ENCODE measurements around the gene SAMD3. TPM values are rescaled to one million over a fixed set of nuclear protein-coding genes. Genes with fewer than 3 reads are reported as not detected.

Gene SAMD3
- total RNA-seq, 2 experiments from 2014 or later = 2.7 to 3.3 TPM

DNA sequence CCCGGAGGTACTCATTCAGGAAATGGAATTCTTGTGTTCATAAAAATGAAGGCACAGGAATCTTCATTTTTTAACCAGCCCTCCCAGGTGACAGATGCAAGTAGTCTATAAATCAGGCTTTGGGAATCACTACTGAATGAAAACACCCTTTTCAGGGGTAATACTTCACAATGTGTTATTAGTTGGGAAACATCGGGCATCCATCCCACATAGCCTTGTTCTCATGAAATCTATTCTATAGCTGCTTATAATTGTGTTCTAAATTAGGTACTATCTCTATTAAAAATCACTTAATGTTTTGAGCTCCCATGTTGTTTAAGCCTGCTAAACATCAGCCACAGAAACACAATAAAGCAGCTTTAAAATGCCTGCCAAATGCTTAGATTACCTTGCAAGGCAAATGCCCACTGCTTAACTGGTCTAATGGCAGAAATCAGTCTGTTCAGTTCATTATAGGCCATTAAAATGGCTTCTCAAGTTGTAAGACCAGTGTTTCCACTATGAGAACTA lies 109.5 kb downstream of the SAMD3 start:
- H3K9me3 Mint-ChIP-seq = peaks cover 7% of the 10 kb centered on the region
- no peak for DNase-seq
- no peaks in the 10 kb centered on the region for H3K27me3 Mint-ChIP-seq
- H3K4me3 Mint-ChIP-seq = no peak overlapping the region
- peaks cover 49% of the 10 kb centered on the region for H3K36me3 Mint-ChIP-seq
- H3K4me1 Mint-ChIP-seq = peaks cover 13% of the 10 kb centered on the region
- H3K27ac Mint-ChIP-seq = no peak overlapping the region

DNA sequence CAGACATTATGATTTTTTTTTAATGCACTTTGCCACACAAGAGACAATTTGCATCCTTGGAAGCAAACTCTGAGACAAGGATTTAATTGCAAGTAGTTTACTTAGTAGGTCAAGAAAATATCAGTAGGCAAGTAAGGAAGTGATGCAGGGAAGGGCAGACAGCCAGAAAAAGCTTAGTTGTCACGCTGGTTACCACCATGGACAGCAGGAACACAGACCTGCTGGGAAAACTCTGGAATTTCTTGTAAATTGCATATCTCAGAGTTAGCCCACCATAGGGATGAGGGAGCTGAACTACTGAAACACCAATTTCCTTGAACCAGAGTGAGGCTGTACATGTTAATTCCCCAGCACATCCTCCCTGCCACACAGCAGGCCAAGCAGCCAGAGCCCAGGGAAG lies 111.7 kb downstream of the SAMD3 start:
- Mint-ChIP-seq H3K27me3 (no peaks in the 10 kb centered on the region), H3K36me3 (peaks cover 52% of the 10 kb centered on the region), H3K9me3 (peaks cover 3% of the 10 kb centered on the region), H3K4me1 (peaks cover 18% of the 10 kb centered on the region), H3K4me3 (no peak overlapping the region), H3K27ac (no peak overlapping the region)
- no peak for DNase-seq

DNA sequence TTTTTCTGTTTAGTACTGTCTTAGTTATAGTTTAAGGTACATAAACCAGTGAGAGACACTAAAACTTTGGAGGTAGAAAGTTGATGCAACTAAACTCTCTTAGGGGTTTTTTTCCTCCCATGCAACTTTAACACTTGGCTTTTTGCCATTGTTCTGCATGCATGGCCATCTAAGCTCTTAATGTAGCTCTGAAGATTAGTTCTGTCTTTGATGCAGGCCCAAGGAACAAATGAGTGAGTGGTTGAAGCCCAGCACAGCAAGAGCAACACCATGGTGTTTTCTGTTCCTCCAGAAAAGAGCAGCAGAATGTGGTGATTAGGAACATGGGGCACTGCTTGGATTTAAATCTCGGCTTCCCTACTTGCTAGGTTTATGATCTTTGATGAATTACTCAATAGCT lies 115.0 kb downstream of the SAMD3 start:
- no peak overlapping the region for H3K27ac Mint-ChIP-seq
- peaks cover 3% of the 10 kb centered on the region for H3K9me3 Mint-ChIP-seq
- no peak for DNase-seq
- H3K36me3 Mint-ChIP-seq = peaks cover 48% of the 10 kb centered on the region
- peaks cover 12% of the 10 kb centered on the region for H3K4me1 Mint-ChIP-seq
- no peak overlapping the region for H3K4me3 Mint-ChIP-seq
- no peaks in the 10 kb centered on the region for H3K27me3 Mint-ChIP-seq

DNA sequence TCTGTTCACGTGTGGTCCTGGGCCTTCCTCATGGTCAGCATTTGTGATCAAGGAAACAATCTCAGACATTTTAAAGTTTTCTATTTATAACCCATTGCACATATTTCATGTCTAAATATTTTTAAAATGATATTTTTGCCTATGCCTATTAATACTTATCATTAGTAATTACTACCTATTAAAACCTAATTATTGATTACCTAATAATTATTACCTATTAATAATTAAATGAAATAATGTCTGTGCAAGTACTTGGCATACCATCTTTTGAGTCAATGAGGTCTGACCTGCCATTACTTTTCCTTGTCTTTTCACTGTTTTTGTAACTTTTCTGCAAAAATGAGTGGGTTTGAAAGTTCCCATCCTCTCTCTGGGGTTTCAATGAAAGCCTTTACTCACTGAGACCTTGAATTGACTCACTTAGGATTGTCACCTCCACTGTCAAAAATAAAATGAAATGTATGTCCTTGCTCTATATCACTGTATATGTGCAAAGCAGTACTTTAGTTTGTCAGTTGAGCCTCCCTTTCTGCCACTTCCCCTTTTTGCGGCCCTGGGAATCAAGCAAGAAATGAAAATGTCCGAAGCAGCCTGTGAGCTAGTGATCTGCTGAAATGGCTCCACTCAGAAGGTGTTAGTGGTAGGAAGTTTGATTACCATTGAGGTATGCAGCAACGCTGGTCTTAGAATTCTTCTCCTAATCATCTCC lies 116.6 kb downstream of the SAMD3 start:
- H3K9me3 Mint-ChIP-seq = peaks cover 3% of the 10 kb centered on the region
- H3K36me3 Mint-ChIP-seq = peaks cover 50% of the 10 kb centered on the region
- no peak for DNase-seq
- H3K4me1 Mint-ChIP-seq = peaks cover 12% of the 10 kb centered on the region
- H3K4me3 Mint-ChIP-seq = no peak overlapping the region
- H3K27ac Mint-ChIP-seq = no peak overlapping the region
- no peaks in the 10 kb centered on the region for H3K27me3 Mint-ChIP-seq

DNA sequence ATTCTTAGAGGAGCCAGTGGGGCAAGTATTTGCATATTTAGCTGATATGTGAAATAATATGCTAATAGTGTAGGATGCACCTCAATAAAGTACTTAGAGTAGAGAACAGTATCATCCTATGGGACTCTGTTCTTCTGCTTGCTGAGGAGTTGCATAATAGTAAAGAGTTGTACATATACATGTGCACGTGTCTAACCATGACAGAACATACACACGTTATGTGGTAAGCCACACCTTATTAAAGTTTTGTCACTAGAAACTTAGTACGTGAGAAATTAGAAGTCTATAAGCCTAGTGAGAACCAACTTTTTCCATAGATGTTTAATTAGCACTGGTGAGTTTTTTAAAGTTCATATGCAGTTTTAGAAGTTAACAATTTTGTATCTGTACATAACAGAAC lies 123.6 kb downstream of the SAMD3 start:
- DNase-seq = no peak
- H3K9me3 Mint-ChIP-seq = no peaks in the 10 kb centered on the region
- no peaks in the 10 kb centered on the region for H3K4me1 Mint-ChIP-seq
- no peak overlapping the region for H3K27ac Mint-ChIP-seq
- no peaks in the 10 kb centered on the region for H3K27me3 Mint-ChIP-seq
- H3K36me3 Mint-ChIP-seq = peaks cover 28% of the 10 kb centered on the region
- H3K4me3 Mint-ChIP-seq = no peak overlapping the region

DNA sequence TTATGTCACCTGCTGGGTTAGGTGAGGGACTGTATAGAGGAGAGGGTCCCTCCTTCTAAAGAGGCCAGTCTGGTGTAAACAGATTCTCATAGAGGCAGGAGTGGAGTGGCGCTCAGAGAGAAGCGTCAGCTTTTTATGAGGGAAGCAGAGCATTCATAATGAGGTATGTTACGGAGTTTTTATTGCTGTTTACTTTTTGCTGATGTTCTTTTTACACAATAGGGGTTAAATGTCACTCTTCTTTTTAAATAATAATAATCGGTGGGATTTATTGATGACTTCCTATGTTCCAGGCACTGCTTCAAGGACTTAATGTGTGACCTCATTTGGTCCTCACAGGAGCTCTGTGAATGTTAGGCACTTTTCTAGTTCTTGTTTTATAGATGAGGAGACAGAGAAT lies 124.4 kb downstream of the SAMD3 start:
- DNase-seq = no peak
- Mint-ChIP-seq H3K27me3 (no peaks in the 10 kb centered on the region), H3K4me1 (no peaks in the 10 kb centered on the region), H3K27ac (no peak overlapping the region), H3K4me3 (no peak overlapping the region), H3K36me3 (peaks cover 31% of the 10 kb centered on the region), H3K9me3 (no peaks in the 10 kb centered on the region)

Other genes starting within 250 kb of the SAMD3 start
- gene L3MBTL3, start 204.4 kb downstream of the SAMD3 start, total RNA-seq = 10 to 100 TPM; 11.1 to 12.9 TPM
- not detected for gene TMEM200A, start 143.1 kb upstream of the SAMD3 start, total RNA-seq